H1 (cell line): Measurements from ENCODE around the gene CTBP2. TPM values are rescaled to one million over a fixed set of nuclear protein-coding genes. Genes with fewer than 3 reads are reported as not detected.

Experiments
- CTCF ChIA-PET: fragments of 300-600 bp; sonication (Branson Sonifier 250); formaldehyde crosslinking; loops from one replicate; lab custom pipeline; 2021; ENCODE audit not compliant: partially characterized antibody; lab: Charles Lee
- POLR2A ChIA-PET: fragments of 300-600 bp; sonication (Branson Sonifier 250); formaldehyde crosslinking; loops from one replicate; lab custom pipeline; 2021; ENCODE audit warnings: inconsistent platforms; ENCODE audit not compliant: partially characterized antibody; lab: Charles Lee
- DNase-seq, 2 experiments: peaks; one replicate each; pipeline versions ENCODE4 v3.0.0 to v3.0.0-alpha.2; 2010 to 2022; ENCODE audit warnings: low spot score in 2 of 2, low read depth in 1 of 2, mixed read lengths in 1 of 2
- FAIRE-seq: peaks from 2 replicates; lab custom pipeline; 2011; peaks lifted over from hg19 to GRCh38; lab: Jason Lieb, UNC
- H2AFZ ChIP-seq: 2 replicates; pipeline ENCODE4 v1.8.1; 2012; ENCODE audit warnings: low read length, inconsistent platforms
- H2AK5ac ChIP-seq: 2 replicates; pipeline ENCODE4 v1.6.1; 2013; ENCODE audit warnings: low read depth, low read length
- H2BK120ac ChIP-seq: replicated peaks from 2 replicates; pipeline ENCODE3; 2013; ENCODE audit warnings: low read depth, low read length, inconsistent platforms
- H2BK12ac ChIP-seq: 2 replicates; pipeline ENCODE4 v1.6.1; 2013; ENCODE audit warnings: low read depth, low read length
- H2BK15ac ChIP-seq: 2 replicates; pipeline ENCODE4 v1.6.1; 2013; ENCODE audit warnings: low read length
- H2BK20ac ChIP-seq: 2 replicates; pipeline ENCODE4 v1.6.1; 2013; ENCODE audit warnings: low read length
- H2BK5ac ChIP-seq: 2 replicates; pipeline ENCODE4 v1.6.1; 2013; ENCODE audit warnings: low read depth, low read length
- H3K14ac ChIP-seq: 2 replicates; pipeline ENCODE4 v1.6.1; 2013; ENCODE audit warnings: inconsistent platforms; ENCODE audit not compliant: insufficient read length
- H3K18ac ChIP-seq: 2 replicates; pipeline ENCODE4 v1.6.1; 2013; ENCODE audit warnings: low read length; ENCODE audit errors: extremely low read depth
- H3K23ac ChIP-seq: 2 replicates; pipeline ENCODE4 v1.6.1; 2013; ENCODE audit warnings: inconsistent platforms; ENCODE audit not compliant: insufficient read length
- H3K23me2 ChIP-seq: 2 replicates; pipeline ENCODE4 v1.6.1; 2013; ENCODE audit warnings: low read depth, low read length
- H3K27ac ChIP-seq: 2 replicates; pipeline ENCODE4 v1.6.1; 2011; ENCODE audit warnings: low read depth, low read length, inconsistent platforms
- H3K27me3 ChIP-seq, 4 experiments: replicated peaks in 1 of 4; 1 replicate in 1 of 4; 2 replicates in 3 of 4; pipeline versions ENCODE4 v1.6.1 to v1.8.1; 2011 to 2013; ENCODE audit warnings: low read length in 3 of 4, mild to moderate bottlenecking in 3 of 4, inconsistent platforms in 2 of 4, mixed read lengths in 2 of 4, moderate library complexity in 1 of 4; ENCODE audit not compliant: control insufficient read depth in 3 of 4, insufficient read depth in 3 of 4; ENCODE audit errors: extremely low read depth in 1 of 4
- H3K36me3 ChIP-seq, 4 experiments: 2 replicates each; pipeline versions ENCODE4 v1.6.1 to v1.8.1; 2011 to 2013; ENCODE audit warnings: mild to moderate bottlenecking in 4 of 4, low read length in 3 of 4, moderate library complexity in 2 of 4, control low read depth in 1 of 4, inconsistent platforms in 1 of 4; ENCODE audit not compliant: insufficient read depth in 4 of 4, control insufficient read depth in 2 of 4
- H3K4ac ChIP-seq: replicated peaks from 2 replicates; pipeline ENCODE3; 2013; ENCODE audit warnings: low read length, low read depth, mixed read lengths, inconsistent platforms; ENCODE audit not compliant: insufficient read length
- H3K4me1 ChIP-seq, 4 experiments: replicated peaks in 1 of 4; 1 replicate in 1 of 4; 2 replicates in 3 of 4; pipeline versions ENCODE4 v1.6.1 to v1.8.1; 2011 to 2013; ENCODE audit warnings: low read length in 3 of 4, inconsistent platforms in 2 of 4, mixed read lengths in 1 of 4; ENCODE audit not compliant: insufficient read depth in 4 of 4, control insufficient read depth in 3 of 4
- H3K4me2 ChIP-seq, 2 experiments: 2 replicates each; pipeline versions ENCODE4 v1.6.1 to v1.8.1; 2011 to 2013; ENCODE audit warnings: low read depth in 2 of 2, low read length in 2 of 2, control low read depth in 1 of 2, inconsistent platforms in 1 of 2, mild to moderate bottlenecking in 1 of 2; ENCODE audit not compliant: insufficient read depth in 1 of 2
- H3K4me3 ChIP-seq, 4 experiments: fragments of 200-600, 300-600 bp in 1 of 4; sonication (generic), shearing (Covaris generic), sonication (Bioruptor Twin) in 1 of 4; 2 replicates each; pipeline versions ENCODE4 v1.5.1 to v1.8.1; 2011 to 2016; ENCODE audit warnings: low read length in 4 of 4, low read depth in 3 of 4, control low read depth in 2 of 4, inconsistent platforms in 2 of 4, mild to moderate bottlenecking in 2 of 4, mixed read lengths in 1 of 4, moderate library complexity in 1 of 4; ENCODE audit not compliant: insufficient read depth in 2 of 4; ENCODE audit errors: extremely low read depth in 1 of 4
- H3K56ac ChIP-seq: replicated peaks from 2 replicates; pipeline ENCODE3; 2013; ENCODE audit warnings: low read depth, mild to moderate bottlenecking, mixed read lengths, low read length, inconsistent platforms; ENCODE audit not compliant: insufficient read length
- H3K79me1 ChIP-seq: 2 replicates; pipeline ENCODE4 v1.6.1; 2013; ENCODE audit warnings: low read depth, low read length, control low read depth
- H3K79me2 ChIP-seq, 2 experiments: 2 replicates each; pipeline versions ENCODE4 v1.6.1 to v1.8.1; 2012 to 2013; ENCODE audit warnings: low read length in 2 of 2, mild to moderate bottlenecking in 2 of 2, inconsistent platforms in 1 of 2; ENCODE audit not compliant: insufficient read depth in 2 of 2, control insufficient read depth in 1 of 2
- H3K9ac ChIP-seq, 4 experiments: replicated peaks in 1 of 4; 1 replicate in 1 of 4; 2 replicates in 3 of 4; pipeline versions ENCODE4 v1.6.1 to v1.8.1; 2011 to 2013; ENCODE audit warnings: low read depth in 3 of 4, low read length in 3 of 4, control low read depth in 2 of 4, mild to moderate bottlenecking in 2 of 4, moderate library complexity in 2 of 4, inconsistent platforms in 1 of 4; ENCODE audit errors: extremely low read depth in 1 of 4
- H3K9me3 ChIP-seq, 2 experiments: 2 replicates each; pipeline versions ENCODE4 v1.6.1 to v1.8.1; 2012 to 2013; ENCODE audit warnings: mild to moderate bottlenecking in 2 of 2, moderate library complexity in 2 of 2, control low read depth in 1 of 2, inconsistent platforms in 1 of 2, low read depth in 1 of 2, low read length in 1 of 2, mixed read lengths in 1 of 2; ENCODE audit not compliant: insufficient read depth in 2 of 2
- H4K20me1 ChIP-seq, 2 experiments: replicated peaks in 1 of 2; 2 replicates each; pipeline versions ENCODE3 to v1.8.1; 2011 to 2013; ENCODE audit warnings: inconsistent platforms in 2 of 2, low read length in 2 of 2, mild to moderate bottlenecking in 1 of 2; ENCODE audit not compliant: insufficient read depth in 2 of 2, control insufficient read depth in 1 of 2
- H4K5ac ChIP-seq: 2 replicates; pipeline ENCODE4 v1.6.1; 2013; ENCODE audit warnings: low read length, low read depth, mixed read lengths, inconsistent platforms; ENCODE audit not compliant: insufficient read length
- H4K8ac ChIP-seq: 2 replicates; pipeline ENCODE4 v1.8.0; 2013; ENCODE audit warnings: mild to moderate bottlenecking, moderate library complexity, low read length, inconsistent platforms; ENCODE audit not compliant: insufficient read depth; ENCODE audit errors: extremely low read depth
- H4K91ac ChIP-seq: replicated peaks from 2 replicates; pipeline ENCODE3; 2013; ENCODE audit warnings: low read length, mixed read lengths, inconsistent platforms; ENCODE audit not compliant: insufficient read length
- CREB1 ChIP-seq: IDR thresholded peaks from 2 replicates; pipeline ENCODE4 v1.6.1; 2012; ENCODE audit warnings: inconsistent platforms
- KDM5A ChIP-seq: fragments of 200-600 bp; IDR thresholded peaks from 2 replicates; pipeline ENCODE4 v1.7.1; 2012; ENCODE audit warnings: mild to moderate bottlenecking, low read length, inconsistent platforms, mixed read lengths
- POLR2A ChIP-seq, 2 experiments: IDR thresholded peaks; 1 replicate in 1 of 2; 2 replicates in 1 of 2; pipeline ENCODE4 v1.6.1; 2011; ENCODE audit warnings: low read depth in 2 of 2, low read length in 2 of 2, mild to moderate bottlenecking in 2 of 2; ENCODE audit errors: control extremely low read depth in 1 of 2
- TBP ChIP-seq: IDR thresholded peaks from 2 replicates; pipeline ENCODE4 v1.6.1; 2011; ENCODE audit warnings: low read depth, low read length, improper control_type of control experiment
- WGBS, 2 experiments: shearing (Covaris generic) in 1 of 2; methylation state at CpG; one replicate each; pipeline versions ENCODE4 v1.1.6 to v1.1.7; 2013 to 2015; ENCODE audit warnings: low lambda C conversion rate in 2 of 2, mixed read lengths in 2 of 2, inconsistent platforms in 1 of 2, low coverage in 1 of 2, missing lambda C conversion rate in 1 of 2; ENCODE audit not compliant: insufficient replicate concordance in 2 of 2, insufficient coverage in 1 of 2, insufficient read length in 1 of 2; ENCODE audit errors: extremely low coverage in 1 of 2, missing lambda C conversion rate in 1 of 2; 5-methylcytosine and 5-hydroxymethylcytosine counted together
- polyA plus RNA-seq, 7 experiments: library from polyadenylated mRNA; depleted of rRNA in 3 of 7; stranded (reverse) in 5 of 7; unstranded in 2 of 7; fragments of >200 nt in 5 of 7; fragments of 200-250 nt in 2 of 7; gene quantifications; 1 replicate in 5 of 7; 2 replicates in 1 of 7; 4 replicates in 1 of 7; pipeline versions ENCODE4 v1.2.1 to v1.2.3, GENCODE V29; 2011 to 2013; ENCODE audit warnings: missing spikeins in 2 of 7, mixed read lengths in 2 of 7
- total RNA-seq: library from RNA; stranded (reverse); fragmentation: NEBNext Ultra II Directional; extraction: Animal tissue kit (Norgen Biotek cat#: 25700); gene quantifications from 2 replicates; pipeline ENCODE4 v1.2.1, GENCODE V29; 2021
- TF ChIP-seq, protein P1 (sequence below), 3 experiments: IDR thresholded peaks; 1 replicate in 2 of 3; 2 replicates in 1 of 3; pipeline versions ENCODE4 v1.5.1 to v1.6.1; 2011; ENCODE audit warnings: low read length in 3 of 3, mild to moderate bottlenecking in 3 of 3, inconsistent platforms in 2 of 3, low read depth in 1 of 3, moderate library complexity in 1 of 3; ENCODE audit not compliant: insufficient read depth in 1 of 3; ENCODE audit errors: control extremely low read depth in 1 of 3

The CTBP2 gene
- total and polyA plus RNA-seq, 2 of the 8 experiments (the other 6 are each of a cell fraction or from before 2014, with no cell fraction given) = 208 to 221 TPM

DNA sequence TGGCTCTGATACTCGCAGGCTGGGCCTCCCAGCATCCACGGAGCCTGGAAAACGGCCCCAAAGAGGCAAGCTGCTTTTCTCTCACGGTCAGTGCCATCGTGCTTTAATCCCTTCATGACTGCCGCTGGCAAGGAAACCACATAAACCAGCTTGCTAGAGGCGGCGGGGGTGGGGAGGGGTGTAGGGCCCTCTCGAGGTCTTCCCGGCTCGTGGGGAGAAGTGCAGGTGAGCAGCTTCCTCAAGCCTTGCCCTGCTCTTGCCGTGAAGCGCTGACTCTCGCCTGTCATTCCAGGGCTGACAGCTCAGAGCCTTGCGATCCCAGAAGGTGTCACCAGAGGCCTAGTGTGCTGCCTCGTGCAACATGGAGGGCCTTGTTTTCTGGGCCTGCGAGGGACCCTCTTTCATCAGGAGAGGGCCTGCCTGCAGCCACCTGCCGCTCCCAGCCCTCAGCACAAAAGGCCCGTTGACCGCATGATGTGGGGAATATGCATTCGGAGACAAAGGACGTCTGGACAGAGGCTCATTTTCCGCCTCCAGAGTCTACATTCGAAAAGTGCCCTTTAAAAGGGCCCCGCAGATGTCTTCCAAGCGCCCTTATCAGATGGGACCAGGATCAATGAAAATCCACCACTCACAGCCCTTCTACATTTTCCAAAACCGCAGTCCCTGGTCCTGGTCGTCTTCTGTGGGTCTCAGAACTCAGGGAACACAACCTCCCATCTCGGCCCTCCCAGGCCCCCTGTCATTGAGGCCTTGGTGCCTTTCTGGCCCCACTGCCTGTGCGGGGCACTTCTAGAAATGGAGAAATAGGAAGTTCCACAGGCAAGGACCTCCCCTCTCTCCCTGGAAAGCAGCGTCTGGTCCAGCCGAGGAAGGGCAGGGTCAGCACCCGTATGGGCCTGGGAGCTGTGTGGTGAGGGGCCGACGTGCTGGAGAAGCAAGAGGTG, 159.7 kb downstream of the CTBP2 start:
- Histone ChIP-seq H3K27ac (no peak overlapping the region; the same call in 1 of the 2 replicates), H4K8ac (no peak overlapping the region; the same call in 1 of the 2 replicates), H2BK15ac (no peak overlapping the region), H3K23me2 (no peaks in the 10 kb centered on the region), H3K18ac (no peak overlapping the region), H4K5ac (no peak overlapping the region), H3K4me2 (no peak overlapping the region), H2AK5ac (no peak overlapping the region), H3K79me2 (peaks cover 0 to 44% of the 10 kb centered on the region in 2 experiments; a peak in 2 of 4 replicates), H2AFZ (no peak overlapping the region), H3K4ac (no peak overlapping the region), H3K27me3 (no peaks in the 10 kb centered on the region), H3K4me1 (peaks cover 0 to 4% (median 0%) of the 10 kb centered on the region in 4 experiments; a peak in 1 of 7 replicates), H3K23ac (no peak overlapping the region), H4K91ac (no peak overlapping the region), H2BK120ac (no peak overlapping the region), H4K20me1 (peaks cover 34 to 41% of the 10 kb centered on the region in 2 experiments), H3K36me3 (peaks cover 34 to 88% (median 56%) of the 10 kb centered on the region in 4 experiments), H3K14ac (no peak overlapping the region), H3K79me1 (peaks cover 23% of the 10 kb centered on the region), H3K56ac (no peak overlapping the region), H2BK5ac (peak overlapping the region; percentile 60; the same call in 1 of the 2 replicates), H3K9me3 (no peaks in the 10 kb centered on the region), H2BK12ac (no peak overlapping the region), H3K9ac (no peak overlapping the region), H2BK20ac (no peak overlapping the region), H3K4me3 (no peak overlapping the region)
- no peak for DNase-seq
- CTCF ChIA-PET = interaction anchor here (0.6 to 2.5 kb wide), 14 partner anchors 8 to 352 kb away, joined by 3 to 10 read pairs (median 3); no protein-coding TSS in a partner anchor
- 91% methylated on average over 34 of the region's 35 CpGs; no CpG with 5 or more reads in 1 of the 2 experiments for WGBS, 2 experiments
- FAIRE-seq = no peak
- POLR2A ChIA-PET = interaction anchor here (1.0 to 2.5 kb wide), 3 partner anchors 10 to 85 kb away, joined by 3 to 9 read pairs (median 3); no protein-coding TSS in a partner anchor
- TF ChIP-seq KDM5A (no peak), POLR2A (IDR thresholded peaks at IDR 0.05; ENCODE audit: control extremely low read depth in 1 of 2, low read depth in 2 of 2, low read length in 2 of 2) (no peak; a peak in 1 of 3 replicates), TBP (no peak), CREB1 (no peak)
- TF ChIP-seq, protein P1, sequence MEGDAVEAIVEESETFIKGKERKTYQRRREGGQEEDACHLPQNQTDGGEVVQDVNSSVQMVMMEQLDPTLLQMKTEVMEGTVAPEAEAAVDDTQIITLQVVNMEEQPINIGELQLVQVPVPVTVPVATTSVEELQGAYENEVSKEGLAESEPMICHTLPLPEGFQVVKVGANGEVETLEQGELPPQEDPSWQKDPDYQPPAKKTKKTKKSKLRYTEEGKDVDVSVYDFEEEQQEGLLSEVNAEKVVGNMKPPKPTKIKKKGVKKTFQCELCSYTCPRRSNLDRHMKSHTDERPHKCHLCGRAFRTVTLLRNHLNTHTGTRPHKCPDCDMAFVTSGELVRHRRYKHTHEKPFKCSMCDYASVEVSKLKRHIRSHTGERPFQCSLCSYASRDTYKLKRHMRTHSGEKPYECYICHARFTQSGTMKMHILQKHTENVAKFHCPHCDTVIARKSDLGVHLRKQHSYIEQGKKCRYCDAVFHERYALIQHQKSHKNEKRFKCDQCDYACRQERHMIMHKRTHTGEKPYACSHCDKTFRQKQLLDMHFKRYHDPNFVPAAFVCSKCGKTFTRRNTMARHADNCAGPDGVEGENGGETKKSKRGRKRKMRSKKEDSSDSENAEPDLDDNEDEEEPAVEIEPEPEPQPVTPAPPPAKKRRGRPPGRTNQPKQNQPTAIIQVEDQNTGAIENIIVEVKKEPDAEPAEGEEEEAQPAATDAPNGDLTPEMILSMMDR (IDR thresholded peaks at IDR 0.05; ENCODE audit: control extremely low read depth in 1 of 3, insufficient read depth in 1 of 3, low read depth in 1 of 3, low read length in 3 of 3) = peak in 1 of 3 experiments; percentile 12; a peak in 1 of 4 replicates
